GM19467 (cell line): ENCODE results near the gene SRD5A1.

Source experiments
- ATAC-seq: cut with Tn5 transposase; IDR thresholded peaks from one replicate; pipeline ENCODE4 v1.9.1; 2021; ENCODE audit warnings: mild to moderate bottlenecking, moderate library complexity; ENCODE audit not compliant: unreplicated experiment

SRD5A1 gene

DNA sequence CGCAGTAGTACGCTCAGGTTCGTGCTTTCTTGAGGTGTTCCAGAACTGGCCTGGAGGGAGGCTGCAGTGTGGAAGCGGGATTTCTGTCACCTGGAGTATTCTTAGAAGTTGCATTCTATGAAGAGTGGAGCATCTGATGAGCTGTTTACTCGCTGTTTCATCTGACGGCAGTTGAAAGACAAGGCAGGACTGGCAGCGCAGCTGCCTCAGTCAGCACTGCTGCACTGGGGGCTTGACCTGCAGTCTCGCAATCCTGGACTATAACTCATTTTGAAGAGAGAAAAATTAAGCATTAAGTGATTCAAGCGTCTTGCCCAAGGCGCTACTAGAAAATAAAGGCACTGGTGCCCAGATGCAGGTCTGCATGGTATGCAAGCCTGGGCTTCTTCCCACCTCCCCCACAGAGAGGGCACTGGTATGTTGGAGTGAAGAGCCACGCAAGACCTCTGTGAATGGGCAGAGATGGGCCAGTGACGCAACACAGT is 90.6 kb downstream of the SRD5A1 start:
- ATAC-seq: no peak
